H1 (cell line): ENCODE measurements around the gene EVPL. TPM values are rescaled to one million over a fixed set of nuclear protein-coding genes. Genes with fewer than 3 reads are reported as not detected.

Experiments
- CBX8 ChIP-seq: fragments of 300-800, 300-1000 bp; sonication (generic); IDR thresholded peaks from 2 replicates; pipeline ENCODE4 v1.7.1; 2016; ENCODE audit warnings: low read depth, low read length, borderline replicate concordance
- CTCF ChIP-seq, 3 experiments: IDR thresholded peaks; 1 replicate in 2 of 3; 2 replicates in 1 of 3; pipeline versions ENCODE4 v1.5.1 to v1.6.1; 2011; ENCODE audit warnings: low read length in 3 of 3, mild to moderate bottlenecking in 3 of 3, inconsistent platforms in 2 of 3, low read depth in 1 of 3, moderate library complexity in 1 of 3; ENCODE audit not compliant: insufficient read depth in 1 of 3; ENCODE audit errors: control extremely low read depth in 1 of 3
- MAX ChIP-seq: IDR thresholded peaks from 2 replicates; pipeline ENCODE4 v1.6.1; 2012; ENCODE audit warnings: inconsistent platforms
- NANOG ChIP-seq: IDR thresholded peaks from 2 replicates; pipeline ENCODE4 v1.6.1; 2011; ENCODE audit warnings: low read length, low read depth, mild to moderate bottlenecking, inconsistent platforms; ENCODE audit not compliant: insufficient read depth, poor library complexity, severe bottlenecking
- POLR2AphosphoS5 ChIP-seq: IDR thresholded peaks from 2 replicates; pipeline ENCODE4 v1.6.1; 2011; ENCODE audit warnings: low read depth, low read length
- RAD21 ChIP-seq, 2 experiments: IDR thresholded peaks in 1 of 2; conservative IDR thresholded peaks in 1 of 2; 2 replicates each; pipeline ENCODE4 v1.6.1; 2011; ENCODE audit warnings: low read depth in 2 of 2, low read length in 2 of 2, improper control_type of control experiment in 1 of 2, inconsistent platforms in 1 of 2, mild to moderate bottlenecking in 1 of 2, moderate library complexity in 1 of 2
- SP1 ChIP-seq: IDR thresholded peaks from 2 replicates; pipeline ENCODE4 v1.6.1; 2011; ENCODE audit warnings: low read depth, low read length
- polyA plus RNA-seq, 7 experiments: library from polyadenylated mRNA; depleted of rRNA in 3 of 7; stranded (reverse) in 5 of 7; unstranded in 2 of 7; fragments of >200 nt in 5 of 7; fragments of 200-250 nt in 2 of 7; gene quantifications; 1 replicate in 5 of 7; 2 replicates in 1 of 7; 4 replicates in 1 of 7; pipeline versions ENCODE4 v1.2.1 to v1.2.3, GENCODE V29; 2011 to 2013; ENCODE audit warnings: missing spikeins in 2 of 7, mixed read lengths in 2 of 7
- total RNA-seq: library from RNA; stranded (reverse); fragmentation: NEBNext Ultra II Directional; extraction: Animal tissue kit (Norgen Biotek cat#: 25700); gene quantifications from 2 replicates; pipeline ENCODE4 v1.2.1, GENCODE V29; 2021

The EVPL gene
- total and polyA plus RNA-seq, 2 of the 8 experiments (the other 6 are each of a cell fraction or from before 2014, with no cell fraction given) = 0.20 to 0.99 TPM

GRCh38 chr17:76000016-76000754 lies 26.9 kb downstream of the EVPL start (continued):
- peak; percentile 75 to 87 for TF ChIP-seq RAD21 (IDR thresholded peaks at IDR 0.05 in 1 of 2, conservative IDR thresholded peaks at IDR 0.05 in 1 of 2; ENCODE audit: low read depth in 2 of 2, low read length in 2 of 2)
- TF ChIP-seq CBX8 = no peak
- peak; percentile 84 to 97 (median 95) for TF ChIP-seq CTCF (IDR thresholded peaks at IDR 0.05; ENCODE audit: control extremely low read depth in 1 of 3, insufficient read depth in 1 of 3, low read depth in 1 of 3, low read length in 3 of 3)
- no peak for TF ChIP-seq POLR2AphosphoS5
- no peak for TF ChIP-seq SP1
- no peak for TF ChIP-seq NANOG
- peak; percentile 57; the same call in 1 of the 2 replicates for TF ChIP-seq MAX
